MCF 10A (cell line): Measurements from ENCODE around the gene WNT4. TPM values are rescaled to one million over a fixed set of nuclear protein-coding genes. Genes with fewer than 3 reads are reported as not detected.

Experiments
- BruUV-seq: library from RNA; stranded (reverse); fragments of 400-500 nt; replicated peaks from 2 replicates; lab custom pipeline; 2021; lab: Mats Ljungman, UMichigan
- CTCF ChIA-PET: fragments of 300-600 bp; sonication (Branson Sonifier 250); formaldehyde crosslinking; extraction: SDS; loops from one replicate; lab custom pipeline; 2021; ENCODE audit warnings: antibody characterized with exemption, inconsistent platforms; lab: Yijun Ruan, JAX
- POLR2A ChIA-PET: fragments of 300-600, 350-650 bp; sonication (Branson Sonifier 250); formaldehyde crosslinking; extraction: SDS; loops from one replicate; lab custom pipeline; 2020; ENCODE audit warnings: antibody characterized with exemption, inconsistent platforms; lab: Yijun Ruan, JAX
- DNase-seq: peaks from one replicate; pipeline ENCODE4 v3.0.0-alpha.2; 2018; ENCODE audit not compliant: unreplicated experiment
- H3K27ac Mint-ChIP-seq: one replicate; pipeline ENCODE4 v1.8.0; 2022; ENCODE audit warnings: mild to moderate bottlenecking, low read depth, mixed read lengths; ENCODE audit not compliant: unreplicated experiment
- H3K27me3 Mint-ChIP-seq: one replicate; pipeline ENCODE4 v1.8.0; 2022; ENCODE audit warnings: mixed read lengths; ENCODE audit not compliant: insufficient read depth, unreplicated experiment
- H3K36me3 Mint-ChIP-seq: one replicate; pipeline ENCODE4 v1.8.0; 2022; ENCODE audit warnings: mild to moderate bottlenecking, moderate library complexity, mixed read lengths; ENCODE audit not compliant: insufficient read depth, unreplicated experiment
- H3K4me1 Mint-ChIP-seq: one replicate; pipeline ENCODE4 v1.8.0; 2022; ENCODE audit warnings: mixed read lengths; ENCODE audit not compliant: insufficient read depth, unreplicated experiment
- H3K4me3 Mint-ChIP-seq: one replicate; pipeline ENCODE4 v1.8.0; 2022; ENCODE audit warnings: mild to moderate bottlenecking, moderate library complexity, mixed read lengths; ENCODE audit not compliant: unreplicated experiment
- H3K9me3 Mint-ChIP-seq: one replicate; pipeline ENCODE4 v1.8.0; 2022; ENCODE audit warnings: mixed read lengths; ENCODE audit not compliant: unreplicated experiment
- CTCF ChIP-seq: fragments of 200-600 bp; IDR thresholded peaks from one replicate; pipeline ENCODE4 v1.8.0; 2022; ENCODE audit warnings: antibody characterized with exemption, mild to moderate bottlenecking; ENCODE audit not compliant: unreplicated experiment
- intact Hi-C: fragments of 100-400 bp; cut with micrococcal nuclease; formaldehyde crosslinking; loops from 2 replicates; pipeline ENCODE4 v1.14.1; 2022
- total RNA-seq: library from RNA; stranded (reverse); gene quantifications from 2 replicates; pipeline ENCODE4 v1.2.3, GENCODE V29; 2022

Gene WNT4
- total RNA-seq, 1 experiment from 2014 or later: not detected

GRCh38 chr1:22107126-22107525 is 35.8 kb downstream of the WNT4 start:
- no peak for DNase-seq
- Mint-ChIP-seq H3K27me3 (no peaks in the 10 kb centered on the region), H3K4me3 (no peak overlapping the region), H3K27ac (no peak overlapping the region), H3K4me1 (no peaks in the 10 kb centered on the region), H3K9me3 (no peaks in the 10 kb centered on the region), H3K36me3 (peaks cover 37% of the 10 kb centered on the region)
- CTCF ChIA-PET: interaction anchor here (0.6 to 1.1 kb wide), 3 partner anchors 58 to 527 kb away, joined by 3 to 6 read pairs (median 3); no protein-coding TSS in a partner anchor
- intact Hi-C loops: no loop called here
- POLR2A ChIA-PET: interaction anchor here (1.1 kb wide), 1 partner anchor 14 kb away, joined by 4 read pairs; no protein-coding TSS in a partner anchor
- no TSS peak for BruUV-seq
- TF ChIP-seq CTCF: no peak

DNA sequence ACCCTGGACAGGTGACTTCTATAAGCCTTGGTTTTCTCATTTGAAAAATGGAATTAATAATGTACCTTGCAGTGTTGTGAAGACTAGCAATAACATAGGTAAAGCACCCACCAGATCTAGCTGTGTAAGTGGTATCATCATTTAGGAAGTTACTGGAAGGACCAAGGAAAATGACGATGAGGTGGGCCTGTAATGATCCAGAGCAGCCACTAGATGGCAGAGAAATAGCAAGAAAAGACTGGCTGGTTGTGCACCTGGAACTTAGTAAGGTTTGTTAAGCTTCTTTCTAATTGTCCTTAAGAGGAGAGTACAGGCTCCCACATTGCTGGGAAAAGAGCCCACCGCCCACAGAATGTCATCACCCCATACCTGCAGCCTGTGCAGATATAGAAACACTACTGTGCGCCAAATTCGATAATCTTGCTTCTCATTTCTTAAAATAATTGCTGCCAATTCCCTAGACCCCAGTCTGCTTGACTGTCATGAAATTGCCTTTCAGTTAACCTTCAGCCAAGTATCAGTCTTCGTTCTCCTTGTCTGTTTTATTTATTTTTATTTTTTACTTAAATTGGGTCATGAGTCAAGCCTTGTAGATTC is 37.2 kb downstream of the WNT4 start:
- ChIA-PET CTCF (interaction anchor here (0.5 to 1.2 kb wide), 13 partner anchors 9 to 740 kb away, joined by 3 to 10 read pairs (median 3); no protein-coding TSS in a partner anchor), POLR2A (interaction anchor here (0.5 to 2.0 kb wide), 4 partner anchors 11 to 311 kb away, joined by 3 to 7 read pairs (median 4); no protein-coding TSS in a partner anchor)
- peak; percentile 49 for DNase-seq
- intact Hi-C loops: loop anchor here (1.0 kb wide), 2 partner anchors 170 to 311 kb away; no protein-coding TSS in a partner anchor
- Mint-ChIP-seq H3K9me3 (no peaks in the 10 kb centered on the region), H3K27me3 (no peaks in the 10 kb centered on the region), H3K27ac (no peak overlapping the region), H3K4me1 (no peaks in the 10 kb centered on the region), H3K4me3 (no peak overlapping the region), H3K36me3 (peaks cover 37% of the 10 kb centered on the region)
- BruUV-seq: no TSS peak
- peak; percentile 63 for TF ChIP-seq CTCF

GRCh38 chr1:22104865-22105437 is 37.9 kb downstream of the WNT4 start:
- no peaks in the 10 kb centered on the region for H3K9me3 Mint-ChIP-seq
- H3K4me1 Mint-ChIP-seq: no peaks in the 10 kb centered on the region
- H3K27me3 Mint-ChIP-seq: no peaks in the 10 kb centered on the region
- intact Hi-C loops: loop anchor here (1.0 kb wide), 2 partner anchors 170 to 311 kb away; no protein-coding TSS in a partner anchor
- H3K36me3 Mint-ChIP-seq: peaks cover 37% of the 10 kb centered on the region
- BruUV-seq: no TSS peak
- no peak for TF ChIP-seq CTCF
- no peak for DNase-seq
- H3K4me3 Mint-ChIP-seq: no peak overlapping the region
- CTCF ChIA-PET: interaction anchor here (0.5 to 1.2 kb wide), 14 partner anchors 8 to 740 kb away, joined by 3 to 10 read pairs (median 3); no protein-coding TSS in a partner anchor
- H3K27ac Mint-ChIP-seq: no peak overlapping the region
- POLR2A ChIA-PET: interaction anchor here (0.5 to 2.0 kb wide), 5 partner anchors 12 to 312 kb away, joined by 3 to 7 read pairs (median 4); no protein-coding TSS in a partner anchor

- TF ChIP-seq CTCF: no peak
Measured at GRCh38 chr1:22104094-22104493, 38.8 kb downstream of the WNT4 start.

More at GRCh38 chr1:22104094-22104493, 38.8 kb downstream of the WNT4 start:
- ChIA-PET CTCF (interaction anchor here (0.6 to 0.8 kb wide), 2 partner anchors 22 to 310 kb away, joined by 3 read pairs; no protein-coding TSS in a partner anchor), POLR2A (interaction anchor here (1.0 to 2.0 kb wide), 2 partner anchors 13 to 312 kb away, joined by 4 to 7 read pairs; no protein-coding TSS in a partner anchor)
- DNase-seq: no peak
- Mint-ChIP-seq H3K4me1 (no peaks in the 10 kb centered on the region), H3K27ac (no peak overlapping the region), H3K9me3 (no peaks in the 10 kb centered on the region), H3K36me3 (peaks cover 42% of the 10 kb centered on the region), H3K27me3 (no peaks in the 10 kb centered on the region), H3K4me3 (no peak overlapping the region)
- BruUV-seq: no TSS peak
- intact Hi-C loops: no loop called here
